ENCODE data around the gene APOL6. TPM values are rescaled to one million over a fixed set of nuclear protein-coding genes. Genes with fewer than 3 reads are reported as not detected.

Gene APOL6
- polyA plus RNA-seq, 2 of the 4 experiments (the other 2 are of a cell fraction): 1.3 to 2.7 TPM

- H3K9me3 ChIP-seq: no peaks in the 10 kb centered on the region
- WGBS (ENCODE audit: missing lambda C conversion rate): 79% methylated on average over 4 of the region's 5 CpGs
- no peak for TF ChIP-seq NR3C1 (IDR thresholded peaks at IDR 0.05)
- TF ChIP-seq NPAS2 (CRISPR knock-in tag; IDR thresholded peaks at IDR 0.05; ENCODE audit: borderline replicate concordance): no peak
- TF ChIP-seq CHD4 (IDR thresholded peaks at IDR 0.05; ENCODE audit: borderline replicate concordance): no peak
- TF ChIP-seq ZSCAN20 (CRISPR knock-in tag; IDR thresholded peaks at IDR 0.05): no peak
- no peak for TF ChIP-seq POLR2A (IDR thresholded peaks at IDR 0.05; ENCODE audit: low read length)
- TF ChIP-seq MAX (IDR thresholded peaks at IDR 0.05): no peak
- no peak for TF ChIP-seq RCOR1 (IDR thresholded peaks at IDR 0.05; ENCODE audit: low read depth, low read length)
- TF ChIP-seq JUN (IDR thresholded peaks at IDR 0.05): no peak
- no peak overlapping the region for H3K27ac ChIP-seq
- ChIA-PET POLR2A (no interaction called here), CTCF (interaction anchor here (1.4 kb wide), 1 partner anchor 10 kb away, joined by 7 read pairs; no protein-coding TSS in a partner anchor)
- DNase-seq (ENCODE audit: low read depth in 1 of 2, low spot score in 1 of 2) (no peak), FAIRE-seq (no peak), ATAC-seq (no peak)
- H3K4me1 ChIP-seq: peaks cover 3% of the 10 kb centered on the region
- H3K4me3 ChIP-seq: no peak overlapping the region
- no peak overlapping the region for H3K4me2 ChIP-seq
Measured at GRCh38 chr22:35637254-35637653, 11.0 kb upstream of the APOL6 start.

- ATAC-seq: no peak
Measured at GRCh38 chr22:35638001-35638400, 10.2 kb upstream of the APOL6 start.

More at GRCh38 chr22:35638001-35638400, 10.2 kb upstream of the APOL6 start:
- H3K27ac ChIP-seq: no peak overlapping the region
- 76% methylated on average over 5 of the region's 5 CpGs for WGBS (ENCODE audit: missing lambda C conversion rate)
- H3K4me2 ChIP-seq: no peak overlapping the region
- ChIA-PET CTCF (interaction anchor here (1.4 kb wide), 1 partner anchor 11 kb away, joined by 7 read pairs; no protein-coding TSS in a partner anchor), POLR2A (no interaction called here)
- DNase-seq (ENCODE audit: low read depth in 1 of 2, low spot score in 1 of 2) (no peak), FAIRE-seq (no peak)
- TF ChIP-seq RCOR1 (IDR thresholded peaks at IDR 0.05; ENCODE audit: low read depth, low read length) (no peak), JUN (IDR thresholded peaks at IDR 0.05) (no peak), SREBF2 (IDR thresholded peaks at IDR 0.05) (no peak), ZSCAN20 (CRISPR knock-in tag; IDR thresholded peaks at IDR 0.05) (no peak), HOXB5 (CRISPR knock-in tag; IDR thresholded peaks at IDR 0.05) (no peak), RARB (CRISPR knock-in tag; IDR thresholded peaks at IDR 0.05) (no peak), NR3C1 (IDR thresholded peaks at IDR 0.05) (no peak), RFX5 (IDR thresholded peaks at IDR 0.05) (no peak), HOXB13 (CRISPR knock-in tag; IDR thresholded peaks at IDR 0.05; ENCODE audit: low read depth) (no peak), MAZ (IDR thresholded peaks at IDR 0.05; ENCODE audit: borderline replicate concordance, low read depth, low read length) (no peak), CBX8 (IDR thresholded peaks at IDR 0.05) (no peak), ZC3H11A (IDR thresholded peaks at IDR 0.05) (no peak), EP300 (IDR thresholded peaks at IDR 0.05) (no peak), EHF (CRISPR knock-in tag; IDR thresholded peaks at IDR 0.05) (no peak), REST (IDR thresholded peaks at IDR 0.05) (no peak)
- TF ChIP-seq, protein P1, sequence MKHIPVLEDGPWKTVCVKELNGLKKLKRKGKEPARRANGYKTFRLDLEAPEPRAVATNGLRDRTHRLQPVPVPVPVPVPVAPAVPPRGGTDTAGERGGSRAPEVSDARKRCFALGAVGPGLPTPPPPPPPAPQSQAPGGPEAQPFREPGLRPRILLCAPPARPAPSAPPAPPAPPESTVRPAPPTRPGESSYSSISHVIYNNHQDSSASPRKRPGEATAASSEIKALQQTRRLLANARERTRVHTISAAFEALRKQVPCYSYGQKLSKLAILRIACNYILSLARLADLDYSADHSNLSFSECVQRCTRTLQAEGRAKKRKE (CRISPR knock-in tag; IDR thresholded peaks at IDR 0.05; ENCODE audit: low read depth): no peak
- TF ChIP-seq, protein P2, sequence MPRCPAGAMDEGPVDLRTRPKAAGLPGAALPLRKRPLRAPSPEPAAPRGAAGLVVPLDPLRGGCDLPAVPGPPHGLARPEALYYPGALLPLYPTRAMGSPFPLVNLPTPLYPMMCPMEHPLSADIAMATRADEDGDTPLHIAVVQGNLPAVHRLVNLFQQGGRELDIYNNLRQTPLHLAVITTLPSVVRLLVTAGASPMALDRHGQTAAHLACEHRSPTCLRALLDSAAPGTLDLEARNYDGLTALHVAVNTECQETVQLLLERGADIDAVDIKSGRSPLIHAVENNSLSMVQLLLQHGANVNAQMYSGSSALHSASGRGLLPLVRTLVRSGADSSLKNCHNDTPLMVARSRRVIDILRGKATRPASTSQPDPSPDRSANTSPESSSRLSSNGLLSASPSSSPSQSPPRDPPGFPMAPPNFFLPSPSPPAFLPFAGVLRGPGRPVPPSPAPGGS (IDR thresholded peaks at IDR 0.05): no peak
- TF ChIP-seq, protein P3, sequence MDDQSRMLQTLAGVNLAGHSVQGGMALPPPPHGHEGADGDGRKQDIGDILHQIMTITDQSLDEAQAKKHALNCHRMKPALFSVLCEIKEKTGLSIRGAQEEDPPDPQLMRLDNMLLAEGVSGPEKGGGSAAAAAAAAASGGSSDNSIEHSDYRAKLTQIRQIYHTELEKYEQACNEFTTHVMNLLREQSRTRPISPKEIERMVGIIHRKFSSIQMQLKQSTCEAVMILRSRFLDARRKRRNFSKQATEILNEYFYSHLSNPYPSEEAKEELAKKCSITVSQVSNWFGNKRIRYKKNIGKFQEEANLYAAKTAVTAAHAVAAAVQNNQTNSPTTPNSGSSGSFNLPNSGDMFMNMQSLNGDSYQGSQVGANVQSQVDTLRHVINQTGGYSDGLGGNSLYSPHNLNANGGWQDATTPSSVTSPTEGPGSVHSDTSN (IDR thresholded peaks at IDR 0.05): no peak
- H3K4me3 ChIP-seq: no peak overlapping the region
- H3K4me1 ChIP-seq: peaks cover 6% of the 10 kb centered on the region
- H3K9me3 ChIP-seq: no peaks in the 10 kb centered on the region
